Measurements from ENCODE around the gene SERPINC1. TPM values are rescaled to one million over a fixed set of nuclear protein-coding genes. Genes with fewer than 3 reads are reported as not detected.

SERPINC1 gene
- total and polyA plus RNA-seq, 10 of the 15 experiments (the other 5 are each of a cell fraction or from before 2014, with no cell fraction given), result 0.11 to 0.44 TPM; not detected in 8

GRCh38 chr1:173868266-173869020 is 48.7 kb downstream of the SERPINC1 start, which contains the start of gene ZBTB37 (continued):
- TF ChIP-seq PRDM15 (CRISPR knock-in tag; IDR thresholded peaks at IDR 0.05), result no peak
- no peak for TF ChIP-seq CREM (IDR thresholded peaks at IDR 0.05; ENCODE audit: low read depth)
- no peak for TF ChIP-seq YBX1 (IDR thresholded peaks at IDR 0.05)
- TF ChIP-seq LARP7 (IDR thresholded peaks at IDR 0.05), result peak; percentile 22; the same call in 1 of the 2 replicates
- peak; percentile 32; the same call in 1 of the 2 replicates for TF ChIP-seq SPI1 (IDR thresholded peaks at IDR 0.05; ENCODE audit: borderline replicate concordance, insufficient read depth, low read depth, low read length)

- SMC1A ChIA-PET (ENCODE audit: uncharacterized antibody, unreplicated experiment), result interaction anchor here (0.9 to 1.0 kb wide), 3 partner anchors 44 to 450 kb away, joined by 3 to 5 read pairs (median 3); no protein-coding TSS in a partner anchor
- Histone ChIP-seq H3K4me1 (ENCODE audit: control insufficient read depth, insufficient read depth, low read length) (peaks cover 18% of the 10 kb centered on the region), H3K9me3 (replicated peaks; ENCODE audit: control insufficient read depth, insufficient read depth, low read length) (no peaks in the 10 kb centered on the region), H3K79me2 (ENCODE audit: control insufficient read depth, insufficient read depth, low read length) (peaks cover 44% of the 10 kb centered on the region), H2AFZ (ENCODE audit: control insufficient read depth, low read depth, low read length) (peak within 1 kb of the TSS; percentile 94), H3K27ac (ENCODE audit: control insufficient read depth, insufficient read depth) (peak within 1 kb of the TSS; percentile 89), H3K36me3 (ENCODE audit: control insufficient read depth in 2 of 2, insufficient read depth in 2 of 2, low read length in 1 of 2) (peaks cover 4 to 26% of the 10 kb centered on the region in 2 experiments; a peak in 3 of 4 replicates), H4K20me1 (ENCODE audit: control insufficient read depth, insufficient read depth) (no peaks in the 10 kb centered on the region), H3K4me3 (peak within 1 kb of the TSS; percentile 91), H3K9ac (ENCODE audit: control insufficient read depth, insufficient read depth, low read length) (peak within 1 kb of the TSS; percentile 73), H3K27me3 (replicated peaks in 1 of 2; ENCODE audit: control insufficient read depth in 2 of 2, insufficient read depth in 2 of 2, low read length in 1 of 2) (no peaks in the 10 kb centered on the region), H3K4me2 (ENCODE audit: control insufficient read depth, insufficient read depth) (peak within 1 kb of the TSS; percentile 95)
- intact Hi-C loops (cut with micrococcal nuclease; ENCODE audit: unreplicated experiment), result loop anchor here (2.0 to 10.0 kb wide), 5 partner anchors 43 to 347 kb away; partner anchors contain the start of genes CENPL, DARS2, RABGAP1L and RC3H1
- peak; percentile 99 for DNase-seq (ENCODE audit: low read depth, low spot score)
- peak; percentile 80 for ATAC-seq
- WGBS (ENCODE audit: insufficient coverage, insufficient replicate concordance, low lambda C conversion rate, missing lambda C conversion rate), result under 1% methylated on average over 21 of the region's 30 CpGs
- POLR2A ChIA-PET, result interaction anchor here (0.6 to 3.3 kb wide), 18 partner anchors 37 to 1337 kb away, joined by 3 to 17 read pairs (median 3); partner anchors contain the start of genes CENPL, DARS2, KLHL20 and PRDX6
- RAD21 ChIA-PET (ENCODE audit: unreplicated experiment), result interaction anchor here (0.6 to 2.7 kb wide), 10 partner anchors 41 to 1042 kb away, joined by 3 to 9 read pairs (median 3); partner anchors contain the start of genes DARS2 and PRDX6
- in situ Hi-C loops (cut with MboI), result no loop called here
- FAIRE-seq, result peak; percentile 98
- no TSS peak for BruUV-seq (replicated peaks)
- CTCF ChIA-PET, result interaction anchor here (1.4 to 1.7 kb wide), 2 partner anchors 23 to 390 kb away, joined by 3 to 4 read pairs; partner anchors contain the start of gene PRDX6
- TF ChIP-seq TCF12 (IDR thresholded peaks at IDR 0.05; ENCODE audit: low read depth, low read length) (peak; percentile 87; the same call in 1 of the 2 replicates), POLR2AphosphoS2 (IDR thresholded peaks at IDR 0.05; ENCODE audit: low read depth, low read length) (peak; percentile 100), ETV6 (conservative IDR thresholded peaks at IDR 0.05 in 1 of 2, IDR thresholded peaks at IDR 0.05 in 1 of 2; ENCODE audit: borderline replicate concordance in 1 of 2, low read depth in 1 of 2) (no peak), CBFB (IDR thresholded peaks at IDR 0.05; ENCODE audit: low read depth) (peak; percentile 99), RAD51 (IDR thresholded peaks at IDR 0.05) (peak; percentile 96), NFIC (IDR thresholded peaks at IDR 0.05; ENCODE audit: low read depth, low read length) (no peak; the same call in 1 of the 2 replicates), PRDM15 (CRISPR knock-in tag; IDR thresholded peaks at IDR 0.05) (0 out of 2 replicates have a peak, but pooled peaks have one; percentile 38), ZNF217 (IDR thresholded peaks at IDR 0.05) (no peak; the same call in 1 of the 2 replicates)
These were observed 49.3 kb downstream of the SERPINC1 start, which contains the start of gene GAS5 for GRCh38 chr1:173867753-173868265. GAS5 (minus strand) TSS chr1:173867989.

All from GM12878 (cell line).